Measurements from ENCODE around the gene HLF.
A peak's percentile ranks its signal among the peaks of the same experiment; 100 is the strongest.

Gene HLF

DNA sequence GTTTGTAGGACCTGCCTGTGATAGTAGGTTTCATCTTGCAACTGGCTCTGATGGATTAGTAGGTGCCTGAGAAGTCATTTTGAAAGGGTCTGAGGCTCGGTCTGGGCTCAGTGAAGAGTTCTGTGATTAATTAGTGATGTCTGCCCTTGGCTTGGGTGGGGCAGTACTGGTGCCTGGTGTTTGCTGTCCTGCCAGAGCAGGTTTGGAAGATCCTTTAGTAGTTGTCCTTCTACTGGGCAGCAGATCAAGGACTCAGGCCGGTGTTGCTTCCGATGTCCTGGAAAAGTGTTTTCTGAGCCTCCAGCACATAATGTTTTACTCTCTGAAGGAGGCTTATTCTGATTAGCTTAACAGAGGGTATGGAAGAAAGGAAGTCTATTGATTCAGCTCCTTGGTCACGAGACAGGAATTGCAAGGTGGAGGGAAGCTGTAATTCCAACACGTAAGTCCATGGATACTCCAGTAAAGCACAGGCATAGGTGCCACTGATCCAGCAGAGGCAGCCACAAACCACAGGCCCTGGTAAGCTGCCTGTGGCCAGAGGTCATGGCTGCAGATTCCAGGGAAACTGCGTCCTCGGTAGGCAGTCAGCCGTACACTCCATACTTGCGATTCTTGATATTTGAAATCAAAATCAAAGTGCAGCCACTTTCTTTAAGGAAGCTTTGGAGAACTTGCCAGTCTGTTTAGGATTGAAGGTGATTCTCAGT lies 18.7 kb downstream of the HLF start:
- H2BK5ac ChIP-seq (ENCODE audit: low read depth, low read length, poor library complexity), result no peak overlapping the region
- WGBS (ENCODE audit: extremely low coverage, insufficient coverage, insufficient read length), result no CpG with 5 or more reads among the region's 9 CpGs
- H3K4me1 ChIP-seq (ENCODE audit: control insufficient read depth in 1 of 2, insufficient read depth in 2 of 2, low read length in 2 of 2), result peaks cover 4% of the 10 kb centered on the region in 2 experiments
- H3K36me3 ChIP-seq (ENCODE audit: control insufficient read depth in 1 of 2, insufficient read depth in 2 of 2, low read length in 2 of 2), result no peaks in the 10 kb centered on the region
- DNase-seq, result no peak
- no peak overlapping the region for H3K27ac ChIP-seq (ENCODE audit: low read depth, low read length)
- H3K9me3 ChIP-seq (ENCODE audit: insufficient read depth, low read depth, low read length), result no peaks in the 10 kb centered on the region
- no peak overlapping the region for H3K9ac ChIP-seq (ENCODE audit: low read length)
- H4K91ac ChIP-seq (ENCODE audit: low read depth, low read length), result no peak overlapping the region
- H3K79me2 ChIP-seq (ENCODE audit: control insufficient read depth, insufficient read depth, low read length, poor library complexity), result no peaks in the 10 kb centered on the region
- no peak overlapping the region for H3K18ac ChIP-seq (ENCODE audit: low read length)
- no peak overlapping the region for H3K14ac ChIP-seq (ENCODE audit: low read length)
- no peak overlapping the region for H2AFZ ChIP-seq (ENCODE audit: insufficient read depth, low read length, poor library complexity)
- no peak overlapping the region for H2BK12ac ChIP-seq (ENCODE audit: low read length)
- no peaks in the 10 kb centered on the region for H3K79me1 ChIP-seq (ENCODE audit: low read length)
- H3K23ac ChIP-seq (ENCODE audit: low read length), result no peak overlapping the region
- no peaks in the 10 kb centered on the region for H3K27me3 ChIP-seq (ENCODE audit: insufficient read depth, low read length)
- no peak overlapping the region for H3K4ac ChIP-seq (ENCODE audit: low read depth, low read length)
- H4K12ac ChIP-seq (ENCODE audit: low read depth, low read length), result no peak overlapping the region
- no peak overlapping the region for H4K8ac ChIP-seq (ENCODE audit: low read depth, low read length)
- H2BK120ac ChIP-seq (ENCODE audit: insufficient read depth, low read length, poor library complexity), result no peak overlapping the region
- H3K4me2 ChIP-seq (ENCODE audit: low read length), result no peak overlapping the region
- H3K4me3 ChIP-seq (ENCODE audit: low read depth, low read length), result no peak overlapping the region
- no peak overlapping the region for H2AK5ac ChIP-seq (ENCODE audit: low read length)

DNA sequence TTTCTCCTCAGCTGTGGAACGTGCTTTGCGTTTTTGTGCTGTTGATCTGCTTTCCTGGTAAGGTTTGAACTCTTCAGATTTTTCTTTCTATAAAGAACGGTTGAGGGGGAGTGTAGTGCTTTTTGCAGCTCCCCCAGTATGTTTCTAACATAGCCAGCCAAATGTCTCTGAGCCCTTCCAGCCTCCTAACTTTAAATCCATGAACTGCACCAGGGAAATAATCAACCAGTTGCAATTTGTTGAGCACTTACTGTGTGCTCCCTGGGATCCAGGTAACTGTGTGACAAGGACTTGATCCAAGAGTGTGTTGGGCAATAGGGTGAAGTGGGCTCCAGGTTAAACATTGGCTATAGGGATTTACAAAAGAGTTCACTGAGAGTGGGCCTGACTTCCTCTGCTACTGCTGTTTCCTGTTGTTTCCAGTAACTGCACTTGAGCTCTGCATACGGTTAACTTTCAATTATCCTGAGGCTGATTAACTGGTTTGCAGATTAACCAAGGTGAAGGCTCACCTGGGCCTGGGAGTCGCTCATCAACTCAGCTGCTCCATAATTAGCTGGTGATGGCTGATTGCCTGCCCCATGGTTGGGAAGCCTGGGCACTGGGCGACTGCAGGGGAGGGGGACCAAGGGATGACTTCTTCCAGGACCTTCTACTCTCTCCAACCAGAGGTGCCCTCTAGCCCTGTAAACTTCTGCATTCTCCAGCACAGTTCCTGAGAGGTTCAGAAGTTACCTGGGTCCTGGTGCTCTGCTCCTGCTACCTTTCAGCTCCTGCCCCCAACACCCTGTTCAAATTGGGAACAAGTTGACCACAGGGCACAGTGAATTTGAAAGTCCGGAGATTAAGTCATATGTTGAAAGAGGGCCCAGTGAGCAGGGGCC lies 19.5 kb downstream of the HLF start:
- Histone ChIP-seq H3K9me3 (ENCODE audit: insufficient read depth, low read depth, low read length) (no peaks in the 10 kb centered on the region), H2AK5ac (ENCODE audit: low read length) (no peak overlapping the region)
- no CpG with 5 or more reads among the region's 7 CpGs for WGBS (ENCODE audit: extremely low coverage, insufficient coverage, insufficient read length)

DNA sequence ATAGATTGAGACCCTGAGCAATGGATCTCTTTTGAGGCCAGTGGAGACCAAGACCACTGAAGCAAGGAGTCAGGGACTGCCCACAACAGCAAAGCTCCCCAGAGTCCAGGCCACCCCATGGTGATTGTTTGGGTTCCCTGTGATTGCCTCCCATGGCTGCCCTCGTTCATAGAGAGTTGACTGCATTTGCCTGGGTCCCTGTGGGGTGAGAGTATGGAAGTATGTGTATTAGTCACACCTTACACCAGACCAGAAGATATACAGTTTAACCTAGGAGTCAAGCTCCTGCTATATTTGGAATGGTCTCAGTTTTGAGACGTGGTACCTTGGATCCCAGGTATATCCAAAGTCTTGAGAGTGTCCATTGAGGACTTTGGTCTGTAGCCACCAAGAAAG lies 20.2 kb downstream of the HLF start:
- peaks cover 4% of the 10 kb centered on the region in 2 experiments for H3K4me1 ChIP-seq (ENCODE audit: control insufficient read depth in 1 of 2, insufficient read depth in 2 of 2, low read length in 2 of 2)
- no peak overlapping the region for H3K4me2 ChIP-seq (ENCODE audit: low read length)
- H2BK5ac ChIP-seq (ENCODE audit: low read depth, low read length, poor library complexity), result no peak overlapping the region
- no peaks in the 10 kb centered on the region for H3K79me2 ChIP-seq (ENCODE audit: control insufficient read depth, insufficient read depth, low read length, poor library complexity)
- no peak overlapping the region for H3K4me3 ChIP-seq (ENCODE audit: low read depth, low read length)
- no peak overlapping the region for H3K14ac ChIP-seq (ENCODE audit: low read length)
- H3K9me3 ChIP-seq (ENCODE audit: insufficient read depth, low read depth, low read length), result no peaks in the 10 kb centered on the region
- no peak overlapping the region for H4K91ac ChIP-seq (ENCODE audit: low read depth, low read length)
- H2BK12ac ChIP-seq (ENCODE audit: low read length), result no peak overlapping the region
- no peaks in the 10 kb centered on the region for H3K27me3 ChIP-seq (ENCODE audit: insufficient read depth, low read length)
- H3K79me1 ChIP-seq (ENCODE audit: low read length), result no peaks in the 10 kb centered on the region
- H4K12ac ChIP-seq (ENCODE audit: low read depth, low read length), result no peak overlapping the region
- no peak overlapping the region for H2AFZ ChIP-seq (ENCODE audit: insufficient read depth, low read length, poor library complexity)
- H3K27ac ChIP-seq (ENCODE audit: low read depth, low read length), result no peak overlapping the region
- H4K8ac ChIP-seq (ENCODE audit: low read depth, low read length), result no peak overlapping the region
- no peak overlapping the region for H3K23ac ChIP-seq (ENCODE audit: low read length)
- H3K36me3 ChIP-seq (ENCODE audit: control insufficient read depth in 1 of 2, insufficient read depth in 2 of 2, low read length in 2 of 2), result no peaks in the 10 kb centered on the region
- DNase-seq, result no peak
- no CpG with 5 or more reads among the region's 2 CpGs for WGBS (ENCODE audit: extremely low coverage, insufficient coverage, insufficient read length)
- no peak overlapping the region for H3K9ac ChIP-seq (ENCODE audit: low read length)
- no peak overlapping the region for H2BK120ac ChIP-seq (ENCODE audit: insufficient read depth, low read length, poor library complexity)
- no peak overlapping the region for H3K4ac ChIP-seq (ENCODE audit: low read depth, low read length)
- no peak overlapping the region for H3K18ac ChIP-seq (ENCODE audit: low read length)
- no peak overlapping the region for H2AK5ac ChIP-seq (ENCODE audit: low read length)

More for the DNA sequence above, 19.5 kb downstream of the HLF start:
- no peak overlapping the region for H3K9ac ChIP-seq (ENCODE audit: low read length)
- H3K4me3 ChIP-seq (ENCODE audit: low read depth, low read length), result no peak overlapping the region
- H3K4ac ChIP-seq (ENCODE audit: low read depth, low read length), result no peak overlapping the region
- H2BK120ac ChIP-seq (ENCODE audit: insufficient read depth, low read length, poor library complexity), result no peak overlapping the region
- DNase-seq, result no peak
- no peak overlapping the region for H2BK5ac ChIP-seq (ENCODE audit: low read depth, low read length, poor library complexity)
- no peaks in the 10 kb centered on the region for H3K27me3 ChIP-seq (ENCODE audit: insufficient read depth, low read length)
- H3K79me2 ChIP-seq (ENCODE audit: control insufficient read depth, insufficient read depth, low read length, poor library complexity), result no peaks in the 10 kb centered on the region
- no peak overlapping the region for H4K8ac ChIP-seq (ENCODE audit: low read depth, low read length)
- no peaks in the 10 kb centered on the region for H3K36me3 ChIP-seq (ENCODE audit: control insufficient read depth in 1 of 2, insufficient read depth in 2 of 2, low read length in 2 of 2)
- H3K14ac ChIP-seq (ENCODE audit: low read length), result no peak overlapping the region
- H3K4me2 ChIP-seq (ENCODE audit: low read length), result no peak overlapping the region
- no peak overlapping the region for H3K18ac ChIP-seq (ENCODE audit: low read length)
- H4K12ac ChIP-seq (ENCODE audit: low read depth, low read length), result no peak overlapping the region
- no peak overlapping the region for H2BK12ac ChIP-seq (ENCODE audit: low read length)
- H2AFZ ChIP-seq (ENCODE audit: insufficient read depth, low read length, poor library complexity), result no peak overlapping the region
- H3K23ac ChIP-seq (ENCODE audit: low read length), result no peak overlapping the region
- H3K79me1 ChIP-seq (ENCODE audit: low read length), result no peaks in the 10 kb centered on the region
- H3K27ac ChIP-seq (ENCODE audit: low read depth, low read length), result no peak overlapping the region
- H3K4me1 ChIP-seq (ENCODE audit: control insufficient read depth in 1 of 2, insufficient read depth in 2 of 2, low read length in 2 of 2), result peaks cover 4% of the 10 kb centered on the region in 2 experiments
- H4K91ac ChIP-seq (ENCODE audit: low read depth, low read length), result no peak overlapping the region

DNA sequence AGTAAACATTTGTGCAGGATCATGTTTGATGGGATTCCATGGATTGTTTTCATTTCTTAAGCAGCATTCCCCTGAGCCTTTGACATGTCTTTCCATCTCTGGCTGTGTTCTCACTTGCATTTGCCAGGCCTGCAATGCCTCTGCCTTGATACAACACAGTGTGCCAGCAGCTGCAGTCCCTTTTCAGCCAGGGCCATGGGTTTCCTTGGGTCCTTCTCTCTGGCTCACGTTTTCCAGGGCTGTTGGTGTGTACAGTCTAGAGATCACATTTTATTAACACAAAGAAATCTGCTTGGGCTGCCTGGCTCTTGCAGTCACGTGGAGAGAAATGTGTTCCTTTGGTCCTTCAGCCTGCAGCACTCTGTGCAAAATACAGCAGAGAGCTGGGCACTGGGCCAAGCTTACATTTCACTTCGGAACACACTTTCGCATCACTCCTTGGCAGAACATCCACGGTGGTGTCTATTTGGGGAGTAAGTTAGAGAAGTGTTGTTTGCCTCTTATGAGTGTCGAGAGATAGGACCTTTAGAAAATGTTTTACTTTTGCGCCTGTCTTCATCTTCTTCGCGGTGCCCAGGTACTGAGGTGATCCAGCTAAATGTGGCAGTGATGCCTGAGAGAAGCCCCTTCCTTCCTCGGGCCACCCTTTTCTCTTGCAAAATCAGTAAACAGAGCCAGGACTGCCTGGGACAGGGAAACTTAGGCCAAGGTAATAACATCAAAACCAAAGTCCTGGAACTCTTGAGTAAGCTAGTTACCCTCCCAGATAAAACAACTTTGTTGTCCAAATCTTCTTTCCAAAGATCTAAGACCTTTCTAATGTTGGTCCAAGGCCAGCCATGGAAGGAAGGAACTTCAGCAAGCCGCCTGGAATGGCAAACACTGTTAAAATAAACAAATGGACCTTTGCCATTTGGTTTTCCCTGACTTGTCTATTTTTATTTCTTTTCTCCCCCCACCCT lies 20.9 kb downstream of the HLF start:
- Histone ChIP-seq H3K4me2 (ENCODE audit: low read length) (no peak overlapping the region), H3K4me1 (ENCODE audit: control insufficient read depth in 1 of 2, insufficient read depth in 2 of 2, low read length in 2 of 2) (peaks cover 4% of the 10 kb centered on the region in 2 experiments), H4K12ac (ENCODE audit: low read depth, low read length) (no peak overlapping the region), H2BK5ac (ENCODE audit: low read depth, low read length, poor library complexity) (no peak overlapping the region), H3K18ac (ENCODE audit: low read length) (no peak overlapping the region), H3K79me1 (ENCODE audit: low read length) (no peaks in the 10 kb centered on the region), H3K27me3 (ENCODE audit: insufficient read depth, low read length) (no peaks in the 10 kb centered on the region), H2BK12ac (ENCODE audit: low read length) (no peak overlapping the region), H3K23ac (ENCODE audit: low read length) (no peak overlapping the region), H4K91ac (ENCODE audit: low read depth, low read length) (no peak overlapping the region), H2AFZ (ENCODE audit: insufficient read depth, low read length, poor library complexity) (no peak overlapping the region), H3K4me3 (ENCODE audit: low read depth, low read length) (no peak overlapping the region), H3K36me3 (ENCODE audit: control insufficient read depth in 1 of 2, insufficient read depth in 2 of 2, low read length in 2 of 2) (no peaks in the 10 kb centered on the region), H2AK5ac (ENCODE audit: low read length) (no peak overlapping the region), H4K8ac (ENCODE audit: low read depth, low read length) (no peak overlapping the region), H3K9me3 (ENCODE audit: insufficient read depth, low read depth, low read length) (no peaks in the 10 kb centered on the region), H3K79me2 (ENCODE audit: control insufficient read depth, insufficient read depth, low read length, poor library complexity) (no peaks in the 10 kb centered on the region), H3K27ac (ENCODE audit: low read depth, low read length) (no peak overlapping the region), H3K9ac (ENCODE audit: low read length) (no peak overlapping the region), H3K4ac (ENCODE audit: low read depth, low read length) (no peak overlapping the region), H3K14ac (ENCODE audit: low read length) (no peak overlapping the region), H2BK120ac (ENCODE audit: insufficient read depth, low read length, poor library complexity) (no peak overlapping the region)
- no CpG with 5 or more reads among the region's 11 CpGs for WGBS (ENCODE audit: extremely low coverage, insufficient coverage, insufficient read length)
- peak; percentile 31 to 71 for DNase-seq

Measured in trophoblast cell (in vitro differentiated cells and primary cell).